Vagina (tissue), 2 donors: ENCODE data around the gene DRAM1. TPM values are rescaled to one million over a fixed set of nuclear protein-coding genes. Genes with fewer than 3 reads are reported as not detected.
A peak's percentile ranks its signal among the peaks of the same experiment; 100 is the strongest.

Experiments used
- DNase-seq, 2 donors: peaks; one replicate each; pipeline ENCODE4 v3.0.0-alpha.2; 2017; ENCODE audit errors: extremely low spot score in 2 of 2
- H3K27ac ChIP-seq: fragments of 200-600 bp; sonication (generic); one replicate; pipeline ENCODE4 v1.5.1; 2019
- H3K27me3 ChIP-seq: fragments of 200-600 bp; sonication (generic); one replicate; pipeline ENCODE4 v1.5.1; 2019
- H3K36me3 ChIP-seq, 2 donors: fragments of 200-600 bp; sonication (generic); one replicate each; pipeline ENCODE4 v1.5.1; 2017 to 2019
- H3K4me1 ChIP-seq: fragments of 200-600 bp; sonication (generic); one replicate; pipeline ENCODE4 v1.5.1; 2019
- H3K4me3 ChIP-seq, 2 donors: fragments of 200-600 bp; sonication (generic); 1 replicate in 1 of 2; 2 replicates in 1 of 2; pipeline ENCODE4 v1.5.1; 2016 to 2019
- H3K9me3 ChIP-seq: fragments of 200-600 bp; sonication (generic); one replicate; pipeline ENCODE4 v1.5.1; 2019
- CTCF ChIP-seq, 3 experiments: fragments of 450-650 bp in 2 of 3; fragments of 200-600 bp in 1 of 3; sonication (generic) in 1 of 3; IDR thresholded peaks; one replicate each; pipeline ENCODE4 v1.5.1; 2017 to 2019; ENCODE audit warnings: antibody characterized with exemption in 3 of 3, mild to moderate bottlenecking in 2 of 3, moderate library complexity in 2 of 3
- POLR2A ChIP-seq, 2 donors: fragments of 450-650 bp; IDR thresholded peaks; one replicate each; pipeline ENCODE4 v1.6.1; 2017; ENCODE audit warnings: antibody characterized with exemption in 2 of 2, mild to moderate bottlenecking in 2 of 2, moderate library complexity in 2 of 2
- POLR2AphosphoS5 ChIP-seq, 2 donors: sonication (generic); formaldehyde crosslinking; IDR thresholded peaks; one replicate each; pipeline ENCODE4 v1.9.0; 2017; ENCODE audit warnings: antibody characterized with exemption in 2 of 2, mild to moderate bottlenecking in 2 of 2, low read depth in 1 of 2; ENCODE audit not compliant: insufficient read depth in 1 of 2
- intact Hi-C: fragments of 100-400 bp; cut with DNase I; formaldehyde crosslinking; loops from one replicate; pipeline ENCODE4 v1.15.1; 2023
- total RNA-seq: library from RNA; depleted of rRNA; stranded (reverse); fragments of >200 nt; gene quantifications from one replicate; pipeline ENCODE4 v1.2.3, GENCODE V29; 2016

Gene DRAM1
- total RNA-seq, 1 donor from 2014 or later = 18.9 TPM

GRCh38 chr12:101939856-101940265 is 62.5 kb downstream of the DRAM1 start:
- TF ChIP-seq POLR2AphosphoS5 (IDR thresholded peaks at IDR 0.05; ENCODE audit: insufficient read depth in 1 of 2, low read depth in 1 of 2) (no peak), CTCF (IDR thresholded peaks at IDR 0.05) (peak; percentile 39 to 82 (median 61)), POLR2A (IDR thresholded peaks at IDR 0.05) (no peak)
- peak overlapping the region; percentile 64 for H3K27ac ChIP-seq
- no peak for DNase-seq
- H3K4me1 ChIP-seq = peaks cover 23% of the 10 kb centered on the region
- intact Hi-C loops = loop anchor here (5.0 kb wide), 1 partner anchor 827 kb away; no protein-coding TSS in a partner anchor
- H3K9me3 ChIP-seq = no peaks in the 10 kb centered on the region
- no peaks in the 10 kb centered on the region for H3K36me3 ChIP-seq
- H3K4me3 ChIP-seq = no peak overlapping the region
- no peaks in the 10 kb centered on the region for H3K27me3 ChIP-seq

GRCh38 chr12:101940400-101940950 is 63.1 kb downstream of the DRAM1 start:
- DNase-seq = no peak
- intact Hi-C loops = no loop called here
- Histone ChIP-seq H3K27ac (peak overlapping the region; percentile 64), H3K36me3 (no peaks in the 10 kb centered on the region), H3K9me3 (no peaks in the 10 kb centered on the region), H3K4me3 (no peak overlapping the region), H3K27me3 (no peaks in the 10 kb centered on the region), H3K4me1 (peaks cover 23% of the 10 kb centered on the region)
- TF ChIP-seq POLR2AphosphoS5 (IDR thresholded peaks at IDR 0.05; ENCODE audit: insufficient read depth in 1 of 2, low read depth in 1 of 2) (no peak), CTCF (IDR thresholded peaks at IDR 0.05) (no peak), POLR2A (IDR thresholded peaks at IDR 0.05) (no peak)

- intact Hi-C loops = no loop called here
- TF ChIP-seq POLR2AphosphoS5 (IDR thresholded peaks at IDR 0.05; ENCODE audit: insufficient read depth in 1 of 2, low read depth in 1 of 2) = no peak
- no peak for TF ChIP-seq CTCF (IDR thresholded peaks at IDR 0.05)
- no peak for TF ChIP-seq POLR2A (IDR thresholded peaks at IDR 0.05)
- no peaks in the 10 kb centered on the region for H3K36me3 ChIP-seq
- H3K27ac ChIP-seq = peak overlapping the region; percentile 64
- no peaks in the 10 kb centered on the region for H3K27me3 ChIP-seq
- H3K4me3 ChIP-seq = no peak overlapping the region
- DNase-seq = no peak
- H3K9me3 ChIP-seq = no peaks in the 10 kb centered on the region
- H3K4me1 ChIP-seq = peaks cover 31% of the 10 kb centered on the region
These were observed 64.2 kb downstream of the DRAM1 start for GRCh38 chr12:101941306-101942249.

GRCh38 chr12:101942250-101942605 is 64.8 kb downstream of the DRAM1 start:
- TF ChIP-seq POLR2A (IDR thresholded peaks at IDR 0.05) = no peak
- TF ChIP-seq CTCF (IDR thresholded peaks at IDR 0.05) = no peak
- no peak for TF ChIP-seq POLR2AphosphoS5 (IDR thresholded peaks at IDR 0.05; ENCODE audit: insufficient read depth in 1 of 2, low read depth in 1 of 2)
- Histone ChIP-seq H3K27ac (peak overlapping the region; percentile 5), H3K4me3 (no peak overlapping the region)

More at GRCh38 chr12:101942250-101942605, 64.8 kb downstream of the DRAM1 start:
- Histone ChIP-seq H3K27me3 (no peaks in the 10 kb centered on the region), H3K9me3 (no peaks in the 10 kb centered on the region), H3K36me3 (no peaks in the 10 kb centered on the region), H3K4me1 (peaks cover 28% of the 10 kb centered on the region)
- DNase-seq = no peak
- intact Hi-C loops = no loop called here
